Adrenal gland (tissue), 5 donors: ENCODE measurements around the gene RALGPS1.

Source experiments
- POLR2A ChIP-seq, 2 donors: fragments of 450-650 bp; IDR thresholded peaks; one replicate each; pipeline ENCODE4 v1.6.1; 2017; ENCODE audit warnings: antibody characterized with exemption in 2 of 2, mild to moderate bottlenecking in 2 of 2, moderate library complexity in 1 of 2
- TF ChIP-seq, protein P1 (sequence below), 6 experiments: fragments of 450-650 bp in 4 of 6; fragments of 200-600 bp in 2 of 6; sonication (generic) in 1 of 6; IDR thresholded peaks; 1 replicate in 5 of 6; 2 replicates in 1 of 6; pipeline versions ENCODE4 v1.5.1 to v1.8.0; 2016 to 2021; ENCODE audit warnings: antibody characterized with exemption in 6 of 6, mild to moderate bottlenecking in 2 of 6, moderate library complexity in 1 of 6
- donor health status: DM: no; HTN: no; CAD: no.

GRCh38 chr9:127093319-127094020, 178.9 kb downstream of the RALGPS1 start:
- TF ChIP-seq, protein P1, sequence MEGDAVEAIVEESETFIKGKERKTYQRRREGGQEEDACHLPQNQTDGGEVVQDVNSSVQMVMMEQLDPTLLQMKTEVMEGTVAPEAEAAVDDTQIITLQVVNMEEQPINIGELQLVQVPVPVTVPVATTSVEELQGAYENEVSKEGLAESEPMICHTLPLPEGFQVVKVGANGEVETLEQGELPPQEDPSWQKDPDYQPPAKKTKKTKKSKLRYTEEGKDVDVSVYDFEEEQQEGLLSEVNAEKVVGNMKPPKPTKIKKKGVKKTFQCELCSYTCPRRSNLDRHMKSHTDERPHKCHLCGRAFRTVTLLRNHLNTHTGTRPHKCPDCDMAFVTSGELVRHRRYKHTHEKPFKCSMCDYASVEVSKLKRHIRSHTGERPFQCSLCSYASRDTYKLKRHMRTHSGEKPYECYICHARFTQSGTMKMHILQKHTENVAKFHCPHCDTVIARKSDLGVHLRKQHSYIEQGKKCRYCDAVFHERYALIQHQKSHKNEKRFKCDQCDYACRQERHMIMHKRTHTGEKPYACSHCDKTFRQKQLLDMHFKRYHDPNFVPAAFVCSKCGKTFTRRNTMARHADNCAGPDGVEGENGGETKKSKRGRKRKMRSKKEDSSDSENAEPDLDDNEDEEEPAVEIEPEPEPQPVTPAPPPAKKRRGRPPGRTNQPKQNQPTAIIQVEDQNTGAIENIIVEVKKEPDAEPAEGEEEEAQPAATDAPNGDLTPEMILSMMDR (IDR thresholded peaks at IDR 0.05): no peak
- no peak for TF ChIP-seq POLR2A (IDR thresholded peaks at IDR 0.05)
